B cell (primary cell): ENCODE data around the gene TBC1D14. TPM values are rescaled to one million over a fixed set of nuclear protein-coding genes. Genes with fewer than 3 reads are reported as not detected.

Experiments used
- ATAC-seq: fragments of 200-7000 bp; cut with Tn5 transposase; one replicate; pipeline ENCODE4 v1.10.0; 2021; ENCODE audit warnings: low read depth, mild to moderate bottlenecking, moderate number of reproducible peaks, moderate library complexity
- CTCF ChIA-PET: fragments of 350-600 bp; sonication (Branson Sonifier 250); formaldehyde crosslinking; loops from one replicate; lab custom pipeline; 2021; ENCODE audit warnings: antibody characterized with exemption, inconsistent platforms; lab: Charles Lee
- POLR2A ChIA-PET: fragments of 350-600 bp; sonication (Branson Sonifier 250); formaldehyde crosslinking; loops from one replicate; lab custom pipeline; 2021; ENCODE audit warnings: antibody characterized with exemption; lab: Charles Lee
- DNase-seq: peaks from one replicate; pipeline ENCODE4 v3.0.0; 2013
- H2AFZ ChIP-seq: 2 replicates; pipeline ENCODE4 v1.6.1; 2012; ENCODE audit warnings: mild to moderate bottlenecking, low read depth, low read length; ENCODE audit not compliant: insufficient read depth, poor library complexity, severe bottlenecking
- H3K27ac ChIP-seq, 2 donors: 1 replicate in 1 of 2; 2 replicates in 1 of 2; pipeline ENCODE4 v1.5.1; 2012 to 2013; ENCODE audit warnings: low read length in 2 of 2, mild to moderate bottlenecking in 2 of 2, moderate library complexity in 1 of 2
- H3K27me3 ChIP-seq, 4 experiments: fragments of 200-600 bp in 1 of 4; sonication (generic) in 1 of 4; replicated peaks in 1 of 4; 1 replicate in 2 of 4; 2 replicates in 2 of 4; pipeline versions ENCODE4 v1.6.1 to v1.7.0; 2013 to 2016; ENCODE audit warnings: low read length in 3 of 4, mild to moderate bottlenecking in 2 of 4, mixed read lengths in 1 of 4, moderate library complexity in 1 of 4; ENCODE audit not compliant: insufficient read depth in 4 of 4, control insufficient read depth in 3 of 4; ENCODE audit errors: control extremely low read depth in 1 of 4
- H3K36me3 ChIP-seq, 2 experiments: replicated peaks in 1 of 2; 1 replicate in 1 of 2; 2 replicates in 1 of 2; pipeline versions ENCODE4 v1.6.1 to v1.7.1; 2013; ENCODE audit warnings: low read length in 1 of 2; ENCODE audit not compliant: insufficient read depth in 2 of 2, control insufficient read depth in 1 of 2; ENCODE audit errors: control extremely low read depth in 1 of 2, extremely low read depth in 1 of 2
- H3K4me1 ChIP-seq, 2 donors: fragments of 200-600 bp in 1 of 2; sonication (generic) in 1 of 2; 1 replicate in 1 of 2; 2 replicates in 1 of 2; pipeline versions ENCODE4 v1.5.1 to v1.6.1; 2013 to 2017; ENCODE audit warnings: low read length in 2 of 2; ENCODE audit not compliant: control insufficient read depth in 2 of 2, insufficient read depth in 2 of 2
- H3K4me2 ChIP-seq: replicated peaks from 2 replicates; pipeline ENCODE3; 2012; ENCODE audit warnings: mild to moderate bottlenecking, low read depth, low read length; ENCODE audit not compliant: poor library complexity, severe bottlenecking
- H3K4me3 ChIP-seq, 5 experiments: fragments of 200-600 bp in 1 of 5; sonication (generic) in 1 of 5; 1 replicate in 3 of 5; 2 replicates in 2 of 5; pipeline versions ENCODE4 v1.5.1 to v1.7.0; 2011 to 2016; ENCODE audit warnings: low read length in 4 of 5, mild to moderate bottlenecking in 4 of 5, low read depth in 2 of 5, control low read depth in 1 of 5, moderate library complexity in 1 of 5; ENCODE audit not compliant: insufficient read depth in 1 of 5; ENCODE audit errors: control extremely low read depth in 1 of 5, extremely low read depth in 1 of 5
- H3K79me2 ChIP-seq: fragments of 200-600 bp; sonication (generic); one replicate; pipeline ENCODE4 v1.6.0; 2016; ENCODE audit warnings: low read length; ENCODE audit not compliant: control insufficient read depth, insufficient read depth
- H3K9ac ChIP-seq: fragments of 200-600 bp; sonication (generic); 2 replicates; pipeline ENCODE4 v1.6.1; 2017; ENCODE audit warnings: mild to moderate bottlenecking, low read length, moderate library complexity
- H3K9me3 ChIP-seq, 3 donors: one replicate each; pipeline versions ENCODE4 v1.6.1 to v1.7.1; 2013; ENCODE audit warnings: low read length in 2 of 3; ENCODE audit not compliant: control insufficient read depth in 2 of 3, insufficient read depth in 1 of 3; ENCODE audit errors: control extremely low read depth in 1 of 3
- H4K20me1 ChIP-seq: 2 replicates; pipeline ENCODE4 v1.6.0; 2012; ENCODE audit warnings: mild to moderate bottlenecking, low read length; ENCODE audit not compliant: insufficient read depth, control insufficient read depth, poor library complexity, severe bottlenecking
- H3K27ac Mint-ChIP-seq: one replicate; pipeline ENCODE4 v1.8.0; 2021; ENCODE audit warnings: mixed read lengths
- H3K27me3 Mint-ChIP-seq: one replicate; pipeline ENCODE4 v1.8.0; 2021; ENCODE audit warnings: mixed read lengths
- H3K4me1 Mint-ChIP-seq: one replicate; pipeline ENCODE4 v1.8.0; 2021; ENCODE audit warnings: mixed read lengths
- H3K4me3 Mint-ChIP-seq: one replicate; pipeline ENCODE4 v1.8.0; 2021; ENCODE audit warnings: mixed read lengths
- H3K9me3 Mint-ChIP-seq: one replicate; pipeline ENCODE4 v1.8.0; 2022; ENCODE audit warnings: mixed read lengths; ENCODE audit not compliant: insufficient read depth
- CTCF ChIP-seq: fragments of 200-600 bp; IDR thresholded peaks from one replicate; pipeline ENCODE4 v1.8.0; 2022; ENCODE audit warnings: antibody characterized with exemption, mild to moderate bottlenecking
- EZH2 ChIP-seq: IDR thresholded peaks from 2 replicates; pipeline ENCODE4 v1.6.1; 2012; ENCODE audit warnings: borderline replicate concordance, low read depth, mild to moderate bottlenecking, moderate library complexity, low read length; ENCODE audit not compliant: insufficient read depth, poor library complexity, severe bottlenecking
- WGBS: methylation state at CpG from one replicate; pipeline ENCODE4 v1.1.5; 2013; ENCODE audit warnings: missing lambda C conversion rate; ENCODE audit not compliant: insufficient coverage; 5-methylcytosine and 5-hydroxymethylcytosine counted together
- intact Hi-C: fragments of 100-400 bp; cut with micrococcal nuclease; formaldehyde crosslinking; loops from one replicate; pipeline ENCODE4 v1.10.0; 2022
- polyA plus RNA-seq: library from polyadenylated mRNA; depleted of rRNA; stranded (reverse); fragments of >200 nt; gene quantifications from 2 replicates; pipeline ENCODE4 v1.2.3, GENCODE V29; 2012
- total RNA-seq, 2 donors: library from RNA; stranded (reverse); fragments of 120-200 nt in 1 of 2; gene quantifications; 1 replicate in 1 of 2; 2 replicates in 1 of 2; pipeline versions ENCODE4 v1.2.3 to v1.2.4, GENCODE V29; 2013 to 2022

The TBC1D14 gene
- total and polyA plus RNA-seq, 2 donors (not counting 1 experiment from before 2014, with no cell fraction given) = 21.9 to 42.0 TPM

DNA sequence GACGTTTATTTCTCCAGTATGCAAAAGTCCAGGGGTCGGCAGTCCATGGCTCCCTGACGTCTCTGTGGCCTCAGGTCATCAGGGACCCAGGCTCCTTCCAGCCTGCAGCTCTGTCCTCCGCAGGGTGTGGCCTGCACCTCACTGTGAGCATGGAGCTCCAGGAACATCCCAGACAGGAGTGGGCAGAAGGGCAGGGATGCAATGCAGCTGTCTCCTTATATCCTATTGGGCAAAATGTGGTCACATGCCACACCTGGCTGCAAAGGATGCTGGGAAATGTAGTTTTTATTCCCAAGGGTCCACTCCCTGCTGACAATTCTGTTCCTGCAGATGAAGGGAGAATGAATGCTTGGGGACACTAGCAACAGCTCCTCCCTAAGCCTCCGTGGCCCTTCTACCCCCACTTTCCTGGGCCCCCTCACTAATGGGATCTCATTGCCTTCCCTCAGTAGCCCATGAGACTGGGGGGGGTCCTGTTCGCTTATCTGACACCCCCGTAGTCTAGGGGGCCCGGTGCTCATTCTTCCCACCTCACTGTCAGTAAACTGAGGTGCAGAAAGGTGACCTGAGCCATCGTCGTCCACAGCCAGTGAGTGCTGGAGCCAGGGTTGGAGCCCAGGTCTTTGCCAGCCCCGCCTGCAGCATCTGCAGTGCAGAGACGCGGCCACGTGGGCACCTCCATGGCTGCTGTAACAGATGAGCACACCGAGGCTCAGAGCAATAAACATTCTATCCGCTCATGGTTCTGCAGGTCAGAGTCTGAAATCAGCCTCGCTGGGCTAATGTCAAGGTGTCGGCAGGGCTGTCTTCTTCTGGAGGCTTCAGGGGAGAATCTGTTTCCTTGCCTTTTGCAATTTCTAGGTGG lies 164.1 kb downstream of the TBC1D14 start:
- DNase-seq = peak; percentile 53
- Histone ChIP-seq H3K9ac (no peak overlapping the region), H2AFZ (no peak overlapping the region), H4K20me1 (no peaks in the 10 kb centered on the region), H3K4me2 (no peak overlapping the region), H3K36me3 (no peaks in the 10 kb centered on the region), H3K4me1 (peaks cover 8 to 12% of the 10 kb centered on the region in 2 donors), H3K4me3 (no peak overlapping the region), H3K27ac (no peak overlapping the region), H3K9me3 (peaks cover 0 to 7% (median 0%) of the 10 kb centered on the region in 3 donors), H3K79me2 (no peaks in the 10 kb centered on the region), H3K27me3 (peaks cover 0 to 3% (median 1%) of the 10 kb centered on the region in 4 experiments)
- H3K27me3 Mint-ChIP-seq = peaks cover 3% of the 10 kb centered on the region
- H3K9me3 Mint-ChIP-seq = no peaks in the 10 kb centered on the region
- no peak overlapping the region for H3K27ac Mint-ChIP-seq
- POLR2A ChIA-PET = interaction anchor here (0.7 kb wide), 1 partner anchor 935 kb away, joined by 4 read pairs; no protein-coding TSS in a partner anchor
- H3K4me1 Mint-ChIP-seq = peaks cover 11% of the 10 kb centered on the region
- no peak for ATAC-seq
- 81% methylated on average over 17 of the region's 18 CpGs for WGBS
- H3K4me3 Mint-ChIP-seq = no peak overlapping the region
- CTCF ChIA-PET = interaction anchor here (1.5 to 8.4 kb wide), 3 partner anchors 31 to 357 kb away, joined by 4 to 97 read pairs (median 5); partner anchors contain the start of gene TADA2B
- TF ChIP-seq CTCF (no peak), EZH2 (no peak)
- intact Hi-C loops = no loop called here

DNA sequence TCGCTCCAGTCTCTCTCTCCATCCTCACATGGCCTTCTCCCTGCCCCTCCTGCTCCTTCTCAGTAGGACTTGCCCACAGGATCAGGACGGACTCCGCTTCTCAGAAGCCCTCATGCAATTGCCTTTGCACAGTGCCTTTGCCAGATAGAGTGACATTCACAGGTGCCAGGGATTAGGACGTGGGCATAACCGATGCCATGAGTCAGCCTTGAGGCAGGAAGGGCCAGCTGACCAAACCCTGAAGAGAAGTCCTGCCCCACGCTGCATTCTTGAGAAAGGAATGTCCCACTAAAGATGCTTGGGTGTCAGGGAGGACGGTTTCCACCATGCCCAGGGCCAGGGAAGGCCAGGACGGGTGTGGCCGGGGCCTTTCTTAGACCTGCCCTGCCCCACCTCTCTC lies 164.8 kb downstream of the TBC1D14 start:
- no peak overlapping the region for H2AFZ ChIP-seq
- intact Hi-C loops = no loop called here

More for the DNA sequence above, 164.8 kb downstream of the TBC1D14 start:
- Histone ChIP-seq H3K4me2 (no peak overlapping the region), H3K9me3 (peaks cover 0 to 7% (median 0%) of the 10 kb centered on the region in 3 donors), H3K9ac (no peak overlapping the region), H3K36me3 (no peaks in the 10 kb centered on the region), H3K4me1 (peaks cover 4 to 8% of the 10 kb centered on the region in 2 donors), H4K20me1 (no peaks in the 10 kb centered on the region), H3K27me3 (peaks cover 0 to 3% (median 1%) of the 10 kb centered on the region in 4 experiments), H3K79me2 (no peaks in the 10 kb centered on the region), H3K4me3 (no peak overlapping the region), H3K27ac (no peak overlapping the region)
- H3K27me3 Mint-ChIP-seq = peaks cover 6% of the 10 kb centered on the region
- WGBS = 82% methylated on average over 8 of the region's 9 CpGs
- no peak for TF ChIP-seq EZH2
- TF ChIP-seq CTCF = no peak
- no peak overlapping the region for H3K27ac Mint-ChIP-seq
- H3K4me1 Mint-ChIP-seq = peaks cover 8% of the 10 kb centered on the region
- ChIA-PET POLR2A (interaction anchor here (0.7 kb wide), 1 partner anchor 934 kb away, joined by 4 read pairs; no protein-coding TSS in a partner anchor), CTCF (no interaction called here)
- no peak overlapping the region for H3K4me3 Mint-ChIP-seq
- DNase-seq = no peak
- H3K9me3 Mint-ChIP-seq = no peaks in the 10 kb centered on the region
- no peak for ATAC-seq
